Breast epithelium (tissue), 4 donors: ENCODE data around the gene CASZ1. TPM values are rescaled to one million over a fixed set of nuclear protein-coding genes. Genes with fewer than 3 reads are reported as not detected.
A peak's percentile ranks its signal among the peaks of the same experiment; 100 is the strongest.

ENCODE experiments used
- DNase-seq, 2 donors: peaks; one replicate each; pipeline ENCODE4 v3.0.0-alpha.2; 2019; ENCODE audit warnings: low spot score in 2 of 2
- H3K27ac ChIP-seq, 2 donors: fragments of 200-600 bp; sonication (generic) in 1 of 2; one replicate each; pipeline ENCODE4 v1.5.1; 2016 to 2019; ENCODE audit warnings: mild to moderate bottlenecking in 1 of 2
- H3K27me3 ChIP-seq, 2 donors: fragments of 200-600 bp; sonication (generic) in 1 of 2; one replicate each; pipeline versions ENCODE4 v1.5.1 to v1.6.0; 2017 to 2019; ENCODE audit warnings: control low read depth in 1 of 2, mild to moderate bottlenecking in 1 of 2
- H3K36me3 ChIP-seq: fragments of 200-600 bp; one replicate; pipeline ENCODE4 v1.5.1; 2019
- H3K4me1 ChIP-seq, 2 donors: fragments of 200-600 bp; sonication (generic); one replicate each; pipeline ENCODE4 v1.5.1; 2016 to 2019; ENCODE audit warnings: control low read depth in 1 of 2
- H3K4me3 ChIP-seq, 3 donors: fragments of 200-600 bp; sonication (generic); 1 replicate in 2 of 3; 2 replicates in 1 of 3; pipeline ENCODE4 v1.5.1; 2016 to 2019; ENCODE audit warnings: mild to moderate bottlenecking in 3 of 3, moderate library complexity in 2 of 3
- H3K9me3 ChIP-seq, 2 donors: fragments of 200-600 bp; sonication (generic) in 1 of 2; one replicate each; pipeline ENCODE4 v1.5.1; 2016 to 2019; ENCODE audit warnings: control low read depth in 1 of 2
- POLR2A ChIP-seq: fragments of 450-650 bp; IDR thresholded peaks from one replicate; pipeline ENCODE4 v1.6.1; 2016; ENCODE audit warnings: antibody characterized with exemption, mild to moderate bottlenecking, moderate library complexity
- POLR2AphosphoS5 ChIP-seq, 3 donors: sonication (generic); formaldehyde crosslinking; IDR thresholded peaks; one replicate each; pipeline ENCODE4 v1.6.1; 2017; ENCODE audit warnings: antibody characterized with exemption in 3 of 3
- intact Hi-C: fragments of 100-400 bp; cut with DNase I; formaldehyde crosslinking; loops from one replicate; pipeline ENCODE4 v1.15.1; 2023; ENCODE audit warnings: low total_unique reads
- total RNA-seq, 3 donors: library from RNA; depleted of rRNA; stranded (reverse); fragments of >200 nt; gene quantifications; one replicate each; pipeline ENCODE4 v1.1.0, GENCODE V29; 2016
- TF ChIP-seq, protein P1 (sequence below), 3 donors: fragments of 450-650 bp; IDR thresholded peaks; one replicate each; pipeline ENCODE4 v1.5.1; 2016 to 2017; ENCODE audit warnings: antibody characterized with exemption in 3 of 3, mild to moderate bottlenecking in 3 of 3, moderate library complexity in 3 of 3

The CASZ1 gene
- total RNA-seq, 3 donors from 2014 or later, result 1.1 to 39.1 (median 32.4) TPM

DNA sequence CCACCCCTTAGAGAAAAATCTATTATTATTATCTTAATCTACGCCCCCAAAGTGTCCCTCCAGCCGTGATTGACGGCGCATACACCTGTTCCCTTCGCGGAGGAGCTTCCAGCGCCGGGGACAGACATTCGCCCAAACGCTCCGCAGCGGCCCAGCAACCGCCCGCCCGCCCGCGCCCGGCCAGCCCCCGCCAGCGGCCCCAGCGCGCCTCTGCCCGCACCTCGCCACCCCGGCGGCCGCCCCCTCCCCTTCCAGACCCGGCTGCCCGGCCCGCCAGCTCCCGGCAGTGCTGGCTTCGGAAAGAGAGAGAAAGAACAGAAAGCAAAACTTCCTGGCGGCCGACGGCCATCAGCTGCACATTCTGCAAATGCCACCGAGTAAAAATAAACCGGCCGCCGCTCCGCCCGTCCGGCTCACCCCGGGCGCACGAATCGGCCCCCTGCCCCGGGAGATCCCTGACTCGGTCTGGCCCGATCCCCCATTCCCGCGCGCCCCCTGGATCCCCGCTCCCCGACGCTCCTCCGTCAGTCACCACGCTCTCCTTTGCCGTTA is 1.6 kb downstream of the CASZ1 start:
- Histone ChIP-seq H3K36me3 (no peaks in the 10 kb centered on the region), H3K27ac (peak overlapping the region; percentile 87 to 88), H3K4me1 (no peaks in the 10 kb centered on the region), H3K27me3 (peaks cover 0 to 13% of the 10 kb centered on the region in 2 donors), H3K9me3 (no peaks in the 10 kb centered on the region), H3K4me3 (peak overlapping the region; percentile 42 to 80 (median 76))
- intact Hi-C loops, result loop anchor here (10.0 kb wide), 1 partner anchor 100 kb away; no protein-coding TSS in a partner anchor
- no peak for DNase-seq
- TF ChIP-seq, protein P1, sequence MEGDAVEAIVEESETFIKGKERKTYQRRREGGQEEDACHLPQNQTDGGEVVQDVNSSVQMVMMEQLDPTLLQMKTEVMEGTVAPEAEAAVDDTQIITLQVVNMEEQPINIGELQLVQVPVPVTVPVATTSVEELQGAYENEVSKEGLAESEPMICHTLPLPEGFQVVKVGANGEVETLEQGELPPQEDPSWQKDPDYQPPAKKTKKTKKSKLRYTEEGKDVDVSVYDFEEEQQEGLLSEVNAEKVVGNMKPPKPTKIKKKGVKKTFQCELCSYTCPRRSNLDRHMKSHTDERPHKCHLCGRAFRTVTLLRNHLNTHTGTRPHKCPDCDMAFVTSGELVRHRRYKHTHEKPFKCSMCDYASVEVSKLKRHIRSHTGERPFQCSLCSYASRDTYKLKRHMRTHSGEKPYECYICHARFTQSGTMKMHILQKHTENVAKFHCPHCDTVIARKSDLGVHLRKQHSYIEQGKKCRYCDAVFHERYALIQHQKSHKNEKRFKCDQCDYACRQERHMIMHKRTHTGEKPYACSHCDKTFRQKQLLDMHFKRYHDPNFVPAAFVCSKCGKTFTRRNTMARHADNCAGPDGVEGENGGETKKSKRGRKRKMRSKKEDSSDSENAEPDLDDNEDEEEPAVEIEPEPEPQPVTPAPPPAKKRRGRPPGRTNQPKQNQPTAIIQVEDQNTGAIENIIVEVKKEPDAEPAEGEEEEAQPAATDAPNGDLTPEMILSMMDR (IDR thresholded peaks at IDR 0.05), result no peak
- no peak for TF ChIP-seq POLR2A
- TF ChIP-seq POLR2AphosphoS5 (IDR thresholded peaks at IDR 0.05), result no peak

GRCh38 chr1:10793129-10793651 is 3.3 kb downstream of the CASZ1 start:
- TF ChIP-seq POLR2A (no peak), POLR2AphosphoS5 (IDR thresholded peaks at IDR 0.05) (no peak)
- TF ChIP-seq, protein P1 (IDR thresholded peaks at IDR 0.05), result no peak
- Histone ChIP-seq H3K36me3 (no peaks in the 10 kb centered on the region), H3K9me3 (no peaks in the 10 kb centered on the region), H3K4me3 (peak overlapping the region; percentile 42 to 80 (median 76)), H3K27ac (peak overlapping the region; percentile 87 to 88), H3K4me1 (peaks cover 0 to 1% of the 10 kb centered on the region in 2 donors), H3K27me3 (peaks cover 0 to 20% of the 10 kb centered on the region in 2 donors)
- DNase-seq, result no peak
- intact Hi-C loops, result loop anchor here (10.0 kb wide), 1 partner anchor 98 kb away; no protein-coding TSS in a partner anchor

DNA sequence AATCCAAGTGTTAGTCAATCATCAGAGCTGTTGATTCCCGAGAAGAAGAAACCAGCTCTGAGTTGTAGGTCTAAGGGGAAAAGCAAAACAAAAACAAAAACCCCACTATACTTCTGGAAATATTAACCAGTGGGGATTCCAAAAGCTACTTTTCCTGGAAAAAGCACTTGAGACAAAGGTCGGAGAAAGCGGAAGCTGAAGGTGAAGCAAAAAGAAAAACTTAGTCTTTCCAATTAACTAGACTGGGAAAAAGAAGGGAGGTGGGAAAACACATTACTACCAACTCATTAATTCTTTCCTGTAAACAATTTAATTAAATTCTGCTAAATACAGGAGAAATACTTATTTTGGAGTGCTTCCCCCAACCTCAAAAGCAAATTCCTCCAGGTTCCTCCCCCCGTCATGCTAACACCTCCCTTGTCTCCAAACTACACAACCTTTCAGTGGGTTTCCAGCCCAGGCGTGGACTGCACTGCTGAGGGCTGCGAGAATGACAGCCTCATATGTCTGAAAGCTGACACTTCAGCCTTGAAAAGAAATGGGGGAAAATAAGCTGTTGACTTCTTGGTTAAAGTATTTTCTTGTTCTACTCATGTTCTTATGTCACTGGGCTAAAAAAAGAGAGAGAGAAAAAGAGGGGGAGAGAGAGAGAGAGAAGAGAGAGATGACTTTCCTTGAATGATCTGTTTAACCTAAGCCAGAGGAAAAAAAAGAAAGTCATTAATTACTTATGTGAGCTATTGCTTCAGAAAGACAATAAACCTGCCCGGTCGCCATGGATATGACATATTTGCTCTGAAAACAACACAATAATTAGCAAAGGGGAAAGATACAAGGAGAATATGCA is 5.1 kb downstream of the CASZ1 start:
- no peak for DNase-seq
- TF ChIP-seq, protein P1 (IDR thresholded peaks at IDR 0.05), result no peak
- TF ChIP-seq POLR2A (no peak), POLR2AphosphoS5 (IDR thresholded peaks at IDR 0.05) (no peak)
- peaks cover 0 to 20% of the 10 kb centered on the region in 2 donors for H3K27me3 ChIP-seq
- peak overlapping the region; percentile 86 to 87 for H3K27ac ChIP-seq
- intact Hi-C loops, result loop anchor here (10.0 kb wide), 1 partner anchor 97 kb away; no protein-coding TSS in a partner anchor
- H3K4me3 ChIP-seq, result peak overlapping the region in 1 of 3 donors; percentile 21
- H3K4me1 ChIP-seq, result peaks cover 0 to 10% of the 10 kb centered on the region in 2 donors
- H3K9me3 ChIP-seq, result no peaks in the 10 kb centered on the region
- no peaks in the 10 kb centered on the region for H3K36me3 ChIP-seq

DNA sequence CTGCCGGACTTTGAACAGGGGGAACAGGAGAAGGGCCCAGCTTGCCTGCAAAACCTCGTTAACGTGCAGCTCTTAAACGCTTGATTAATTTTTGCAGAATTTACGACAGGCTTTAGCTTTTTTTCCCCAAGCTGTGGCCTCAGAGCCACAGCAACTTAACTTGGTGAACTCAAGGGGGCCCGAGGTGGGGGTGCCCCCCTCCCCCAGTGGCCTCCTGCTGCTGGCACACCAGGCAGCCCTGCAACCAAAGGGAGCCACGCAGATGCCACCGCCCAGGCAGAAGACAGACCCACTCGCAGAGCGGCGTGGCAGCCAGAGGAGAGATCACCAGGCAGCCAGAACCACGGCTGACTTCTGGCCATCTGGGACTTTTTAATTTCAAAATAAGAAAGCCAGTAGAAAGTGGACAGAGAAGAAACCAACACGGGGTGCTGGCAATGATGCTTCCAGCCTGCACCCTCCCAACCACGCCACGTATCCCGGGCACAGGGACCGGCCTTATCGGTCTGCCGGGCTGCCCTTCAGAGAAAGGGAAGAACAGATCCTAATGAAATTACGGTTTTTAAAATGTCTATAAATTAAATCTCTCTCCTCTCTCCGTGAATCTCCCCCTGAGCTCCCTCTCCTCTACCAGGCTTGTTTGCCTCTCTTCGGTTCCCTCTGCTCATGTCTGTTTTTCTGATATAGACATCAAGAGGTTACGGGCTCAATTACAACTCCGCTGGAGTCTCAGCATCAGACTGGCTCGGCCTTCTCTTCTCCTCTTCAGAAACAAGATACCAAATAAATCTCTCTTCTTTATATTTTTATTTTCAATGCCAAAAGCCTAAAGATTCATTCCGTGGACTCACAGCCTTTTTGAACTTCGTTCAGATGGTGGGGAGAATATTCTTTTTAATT is 6.4 kb downstream of the CASZ1 start:
- Histone ChIP-seq H3K27ac (peak overlapping the region; percentile 87), H3K9me3 (no peaks in the 10 kb centered on the region), H3K27me3 (peaks cover 0 to 14% of the 10 kb centered on the region in 2 donors), H3K36me3 (no peaks in the 10 kb centered on the region), H3K4me1 (peaks cover 0 to 10% of the 10 kb centered on the region in 2 donors), H3K4me3 (no peak overlapping the region)
- intact Hi-C loops, result loop anchor here (10.0 kb wide), 1 partner anchor 95 kb away; no protein-coding TSS in a partner anchor
- TF ChIP-seq, protein P1 (IDR thresholded peaks at IDR 0.05), result no peak
- TF ChIP-seq POLR2A (no peak), POLR2AphosphoS5 (IDR thresholded peaks at IDR 0.05) (no peak)
- DNase-seq, result no peak
